Endothelial cell of umbilical vein (primary cell): ENCODE results near the gene KNTC1. TPM values are rescaled to one million over a fixed set of nuclear protein-coding genes. Genes with fewer than 3 reads are reported as not detected.

ENCODE experiments used
- BruUV-seq: library from RNA; stranded (reverse); fragments of 400-500 nt; replicated peaks from 2 replicates; lab custom pipeline; 2021; lab: Mats Ljungman, UMichigan
- CTCF ChIA-PET: fragments of 300-600, 350-600 bp; sonication (Branson Sonifier 250); formaldehyde crosslinking; loops from one replicate; lab custom pipeline; 2021; ENCODE audit warnings: antibody characterized with exemption, inconsistent platforms; lab: Charles Lee
- POLR2A ChIA-PET: fragments of 300-600, 350-600 bp; sonication (Branson Sonifier 250); formaldehyde crosslinking; loops from one replicate; lab custom pipeline; 2021; ENCODE audit warnings: antibody characterized with exemption, inconsistent platforms; lab: Charles Lee
- DNase-seq: peaks from one replicate; pipeline ENCODE4 v3.0.0-alpha.2; 2011; ENCODE audit warnings: low read depth, low spot score
- FAIRE-seq: peaks from 2 replicates; lab custom pipeline; 2011; peaks lifted over from hg19 to GRCh38; lab: Jason Lieb, UNC
- H2AFZ ChIP-seq: 2 replicates; pipeline ENCODE4 v1.6.0; 2012; ENCODE audit warnings: low read depth, low read length, control low read depth, inconsistent platforms
- H3K27ac ChIP-seq: 2 replicates; pipeline ENCODE4 v1.5.1; 2011; ENCODE audit warnings: low read depth, mild to moderate bottlenecking, control low read depth, low read length, moderate library complexity; ENCODE audit not compliant: insufficient read depth
- H3K27me3 ChIP-seq, 2 experiments: 2 replicates each; pipeline versions ENCODE4 v1.6.0 to v1.6.1; 2011; ENCODE audit warnings: low read length in 2 of 2, mixed read lengths in 1 of 2; ENCODE audit not compliant: control insufficient read depth in 2 of 2, insufficient read depth in 2 of 2
- H3K36me3 ChIP-seq, 2 experiments: 2 replicates in 1 of 2; 3 replicates in 1 of 2; pipeline ENCODE4 v1.5.1; 2011; ENCODE audit warnings: low read length in 2 of 2, mild to moderate bottlenecking in 1 of 2, moderate library complexity in 1 of 2; ENCODE audit not compliant: control insufficient read depth in 2 of 2, insufficient read depth in 2 of 2; ENCODE audit errors: extremely low read depth in 1 of 2
- H3K4me1 ChIP-seq: 3 replicates; pipeline ENCODE4 v1.5.1; 2011; ENCODE audit warnings: mild to moderate bottlenecking, low read length; ENCODE audit not compliant: control insufficient read depth, insufficient read depth; ENCODE audit errors: extremely low read depth
- H3K4me2 ChIP-seq: 2 replicates; pipeline ENCODE4 v1.6.1; 2011; ENCODE audit warnings: low read length, control low read depth, mixed read lengths; ENCODE audit not compliant: insufficient read depth
- H3K4me3 ChIP-seq, 3 experiments: fragments of 200-600 bp in 1 of 3; sonication (generic), shearing (Covaris generic) in 1 of 3; replicated peaks in 1 of 3; 2 replicates each; pipeline ENCODE4 v1.5.1; 2011 to 2016; ENCODE audit warnings: control low read depth in 3 of 3, low read length in 3 of 3, mild to moderate bottlenecking in 2 of 3, inconsistent platforms in 1 of 3, low read depth in 1 of 3, moderate library complexity in 1 of 3; ENCODE audit not compliant: insufficient read depth in 1 of 3
- H3K79me2 ChIP-seq: 2 replicates; pipeline ENCODE4 v1.6.0; 2012; ENCODE audit warnings: low read length, inconsistent platforms; ENCODE audit not compliant: control insufficient read depth, insufficient read depth
- H3K9ac ChIP-seq: replicated peaks from 2 replicates; pipeline ENCODE3; 2011; ENCODE audit warnings: low read length, control low read depth; ENCODE audit not compliant: insufficient read depth; ENCODE audit errors: extremely low read depth
- H3K9me1 ChIP-seq: replicated peaks from 3 replicates; pipeline ENCODE4 v1.6.0; 2011; ENCODE audit warnings: mild to moderate bottlenecking, low read length; ENCODE audit not compliant: control insufficient read depth, insufficient read depth; ENCODE audit errors: extremely low read depth
- H3K9me3 ChIP-seq: replicated peaks from 2 replicates; pipeline ENCODE4 v1.5.1; 2012; ENCODE audit warnings: low read length, inconsistent platforms; ENCODE audit not compliant: control insufficient read depth, insufficient read depth
- H4K20me1 ChIP-seq: replicated peaks from 2 replicates; pipeline ENCODE3; 2011; ENCODE audit warnings: mild to moderate bottlenecking, low read length; ENCODE audit not compliant: control insufficient read depth, insufficient read depth; ENCODE audit errors: extremely low read depth
- EZH2 ChIP-seq: IDR thresholded peaks from 2 replicates; pipeline ENCODE4 v1.6.1; 2012; ENCODE audit warnings: borderline replicate concordance, low read depth, mild to moderate bottlenecking, moderate library complexity, low read length, inconsistent platforms; ENCODE audit not compliant: severe bottlenecking
- FOS ChIP-seq: IDR thresholded peaks from 2 replicates; pipeline ENCODE4 v1.6.1; 2011; ENCODE audit warnings: mild to moderate bottlenecking, low read length, moderate library complexity, borderline replicate concordance; ENCODE audit not compliant: insufficient read depth
- GATA2 ChIP-seq: IDR thresholded peaks from 2 replicates; pipeline ENCODE4 v1.7.0; 2011; ENCODE audit warnings: low read depth, mild to moderate bottlenecking, moderate library complexity, mixed read lengths, low read length; ENCODE audit not compliant: insufficient read length, insufficient read depth
- JUN ChIP-seq: IDR thresholded peaks from 2 replicates; pipeline ENCODE4 v1.6.1; 2011; ENCODE audit warnings: borderline replicate concordance, low read depth; ENCODE audit not compliant: insufficient read length, insufficient read depth
- MYC ChIP-seq: IDR thresholded peaks from one replicate; pipeline ENCODE4 v1.6.1; 2011; ENCODE audit warnings: mild to moderate bottlenecking, low read depth, low read length
- POLR2A ChIP-seq: IDR thresholded peaks from 2 replicates; pipeline ENCODE4 v1.6.1; 2012; ENCODE audit warnings: low read depth, mild to moderate bottlenecking, control low read depth, low read length
- POLR2AphosphoS5 ChIP-seq: IDR thresholded peaks from 2 replicates; pipeline ENCODE4 v1.6.1; 2012; ENCODE audit warnings: low read depth, mild to moderate bottlenecking, control low read depth, low read length, moderate library complexity; ENCODE audit not compliant: insufficient read depth
- dilution Hi-C: fragments of 300-500 bp; cut with MboI; formaldehyde crosslinking; loops from one replicate; pipeline ENCODE4 v1.15.0; 2019; ENCODE audit warnings: low sequenced_read_pairs; ENCODE audit not compliant: extremely low pct_ligation_motif_present
- intact Hi-C: fragments of 100-400 bp; cut with micrococcal nuclease; formaldehyde crosslinking; loops from one replicate; pipeline ENCODE4 v1.10.0; 2022
- polyA plus RNA-seq, 4 experiments: library from polyadenylated mRNA; depleted of rRNA in 3 of 4; stranded (reverse) in 3 of 4; unstranded in 1 of 4; fragments of >200 nt; gene quantifications; 2 replicates each; pipeline versions ENCODE4 v1.2.1 to v1.2.3, GENCODE V29; 2011 to 2012; ENCODE audit warnings: missing spikeins in 1 of 4
- total RNA-seq: library from RNA; stranded (reverse); gene quantifications from 2 replicates; pipeline ENCODE4 v1.2.3, GENCODE V29; 2021
- TF ChIP-seq, protein P1 (sequence below): IDR thresholded peaks from 2 replicates; pipeline ENCODE4 v1.6.1; 2011; ENCODE audit not compliant: insufficient read depth, insufficient read length
- TF ChIP-seq, protein P2 (sequence below), 2 donors: IDR thresholded peaks; 1 replicate in 1 of 2; 2 replicates in 1 of 2; pipeline ENCODE4 v1.5.1; 2011; ENCODE audit warnings: low read length in 2 of 2, mild to moderate bottlenecking in 2 of 2, moderate library complexity in 2 of 2, control low read depth in 1 of 2, inconsistent platforms in 1 of 2, low read depth in 1 of 2; ENCODE audit not compliant: insufficient read depth in 1 of 2; ENCODE audit errors: extremely low read depth in 1 of 2

Gene KNTC1
- total and polyA plus RNA-seq, 2 donors (not counting 3 experiments of a cell fraction or from before 2014, with no cell fraction given), result 15.5 to 52.9 TPM

- H3K27me3 ChIP-seq, result no peaks in the 10 kb centered on the region
Measured at GRCh38 chr12:122518908-122519307, 8.1 kb upstream of the KNTC1 start.

More at GRCh38 chr12:122518908-122519307, 8.1 kb upstream of the KNTC1 start:
- peaks cover 19% of the 10 kb centered on the region for H4K20me1 ChIP-seq
- dilution Hi-C loops, result no loop called here
- H3K9me1 ChIP-seq, result no peaks in the 10 kb centered on the region
- peaks cover 84% of the 10 kb centered on the region for H3K79me2 ChIP-seq
- intact Hi-C loops, result no loop called here
- no peak overlapping the region for H3K27ac ChIP-seq
- FAIRE-seq, result no peak
- CTCF ChIA-PET, result no interaction called here
- H3K4me1 ChIP-seq, result peaks cover 11% of the 10 kb centered on the region
- TF ChIP-seq POLR2AphosphoS5 (no peak), MYC (no peak), FOS (no peak), POLR2A (no peak), EZH2 (no peak), JUN (no peak), GATA2 (no peak)
- TF ChIP-seq, protein P1, sequence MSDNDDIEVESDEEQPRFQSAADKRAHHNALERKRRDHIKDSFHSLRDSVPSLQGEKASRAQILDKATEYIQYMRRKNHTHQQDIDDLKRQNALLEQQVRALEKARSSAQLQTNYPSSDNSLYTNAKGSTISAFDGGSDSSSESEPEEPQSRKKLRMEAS, result no peak
- TF ChIP-seq, protein P2, sequence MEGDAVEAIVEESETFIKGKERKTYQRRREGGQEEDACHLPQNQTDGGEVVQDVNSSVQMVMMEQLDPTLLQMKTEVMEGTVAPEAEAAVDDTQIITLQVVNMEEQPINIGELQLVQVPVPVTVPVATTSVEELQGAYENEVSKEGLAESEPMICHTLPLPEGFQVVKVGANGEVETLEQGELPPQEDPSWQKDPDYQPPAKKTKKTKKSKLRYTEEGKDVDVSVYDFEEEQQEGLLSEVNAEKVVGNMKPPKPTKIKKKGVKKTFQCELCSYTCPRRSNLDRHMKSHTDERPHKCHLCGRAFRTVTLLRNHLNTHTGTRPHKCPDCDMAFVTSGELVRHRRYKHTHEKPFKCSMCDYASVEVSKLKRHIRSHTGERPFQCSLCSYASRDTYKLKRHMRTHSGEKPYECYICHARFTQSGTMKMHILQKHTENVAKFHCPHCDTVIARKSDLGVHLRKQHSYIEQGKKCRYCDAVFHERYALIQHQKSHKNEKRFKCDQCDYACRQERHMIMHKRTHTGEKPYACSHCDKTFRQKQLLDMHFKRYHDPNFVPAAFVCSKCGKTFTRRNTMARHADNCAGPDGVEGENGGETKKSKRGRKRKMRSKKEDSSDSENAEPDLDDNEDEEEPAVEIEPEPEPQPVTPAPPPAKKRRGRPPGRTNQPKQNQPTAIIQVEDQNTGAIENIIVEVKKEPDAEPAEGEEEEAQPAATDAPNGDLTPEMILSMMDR (IDR thresholded peaks at IDR 0.05; ENCODE audit: extremely low read depth in 1 of 2, insufficient read depth in 1 of 2, low read depth in 1 of 2, low read length in 2 of 2), result no peak
- H3K36me3 ChIP-seq, result peaks cover 37 to 71% of the 10 kb centered on the region in 2 experiments
- no peaks in the 10 kb centered on the region for H3K9me3 ChIP-seq
- no TSS peak for BruUV-seq
- POLR2A ChIA-PET, result no interaction called here
- H3K4me2 ChIP-seq, result no peak overlapping the region
- no peak overlapping the region for H3K9ac ChIP-seq
- no peak overlapping the region for H3K4me3 ChIP-seq
- H2AFZ ChIP-seq, result no peak overlapping the region
- no peak for DNase-seq
